GM19035 (cell line): ENCODE results near the gene SLC7A5.
"Not testable (repeated sequence)": the region's sequence is repeated elsewhere in the genome, so short reads cannot be mapped to it uniquely, and the experiment has no call there.

ENCODE experiments used
- ATAC-seq: cut with Tn5 transposase; IDR thresholded peaks from one replicate; pipeline ENCODE4 v1.9.1; 2021; ENCODE audit not compliant: unreplicated experiment

Gene SLC7A5

DNA sequence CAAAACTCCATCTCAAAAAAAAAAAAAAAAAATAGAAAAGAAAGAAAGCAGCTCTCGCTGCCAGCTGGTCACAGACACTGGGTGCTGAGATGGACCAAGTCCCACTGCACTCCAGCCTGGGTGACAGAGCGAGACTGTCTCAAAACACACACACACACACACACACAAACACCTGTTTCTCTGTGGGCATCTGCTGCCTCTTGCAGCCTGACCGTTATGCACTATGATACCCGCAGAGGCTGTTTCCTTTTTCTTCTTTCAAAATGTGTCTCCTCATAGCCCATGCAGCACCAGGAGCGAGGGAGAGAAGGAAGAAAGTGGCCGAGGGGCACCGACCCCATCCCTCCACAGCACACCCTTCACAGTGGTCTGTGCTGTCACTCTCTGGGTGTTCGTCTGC is 66.6 kb downstream of the SLC7A5 start:
- no peak for ATAC-seq

DNA sequence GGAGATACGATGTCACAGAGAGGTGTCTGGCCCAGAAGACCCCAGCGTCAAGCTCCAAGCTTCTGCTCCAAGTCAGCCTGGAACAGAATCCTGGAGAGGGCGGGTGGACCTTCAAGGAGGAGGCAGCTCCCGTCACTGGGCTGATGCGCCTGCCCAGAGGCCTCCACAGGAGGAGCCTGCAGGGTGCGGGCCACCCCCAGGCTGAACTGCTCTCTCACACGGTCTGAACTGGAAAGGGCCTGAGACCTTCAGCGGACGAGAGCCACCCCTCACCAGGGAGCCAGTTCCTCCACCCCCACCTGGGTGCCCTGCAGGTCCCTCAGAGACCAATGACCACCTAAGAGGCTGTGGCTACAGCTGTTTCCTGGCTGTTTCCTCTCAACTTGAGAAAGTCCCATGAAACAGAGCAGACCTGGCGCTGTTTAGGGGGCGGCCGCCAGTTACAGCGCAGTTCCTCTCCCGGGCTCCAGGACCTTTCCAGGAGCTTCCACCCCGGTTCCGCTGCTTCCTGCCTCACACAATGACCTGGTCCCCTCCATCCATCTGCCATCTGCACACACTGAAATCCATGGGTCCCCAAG is 67.5 kb downstream of the SLC7A5 start:
- ATAC-seq, result no peak

DNA sequence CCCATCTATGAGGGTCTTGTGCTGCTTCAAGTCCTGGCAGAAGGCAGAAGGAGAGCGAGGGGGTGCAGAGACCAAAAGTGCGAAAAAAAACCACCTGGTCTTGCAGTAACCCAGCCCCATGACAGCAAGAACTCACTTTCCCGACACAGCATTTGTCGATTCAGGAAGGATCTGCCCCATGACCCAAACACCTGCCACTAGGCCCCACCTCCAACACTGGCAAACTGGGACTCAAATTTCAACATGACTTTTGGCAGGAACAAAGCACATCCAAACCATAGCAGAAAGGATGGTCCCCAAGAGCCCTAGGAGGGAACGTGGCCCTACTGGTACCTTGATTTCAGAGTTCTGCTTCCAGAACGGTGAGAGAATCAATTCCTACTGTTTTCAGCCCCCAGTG is 68.8 kb downstream of the SLC7A5 start:
- ATAC-seq, result no peak

DNA sequence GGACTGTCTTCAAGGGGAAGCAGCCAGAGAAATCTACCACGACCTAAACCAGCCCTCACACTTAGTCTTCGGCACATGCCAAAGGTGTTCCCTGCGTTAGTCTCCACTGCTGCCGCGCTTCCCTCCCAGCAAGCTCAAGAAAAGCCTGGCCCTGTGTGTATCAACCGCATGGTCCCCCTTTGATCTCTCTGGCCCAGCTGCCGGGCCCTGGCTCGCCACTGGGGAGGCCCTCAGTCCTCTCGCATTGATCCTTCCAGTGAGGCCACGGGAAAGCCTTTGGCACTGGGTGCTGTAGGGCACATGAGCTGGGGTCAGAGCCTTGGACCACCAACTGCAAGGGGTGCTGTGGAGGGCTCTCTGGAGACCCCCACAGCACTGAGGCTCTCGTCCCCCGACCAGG is 74.0 kb downstream of the SLC7A5 start:
- ATAC-seq, result no peak

DNA sequence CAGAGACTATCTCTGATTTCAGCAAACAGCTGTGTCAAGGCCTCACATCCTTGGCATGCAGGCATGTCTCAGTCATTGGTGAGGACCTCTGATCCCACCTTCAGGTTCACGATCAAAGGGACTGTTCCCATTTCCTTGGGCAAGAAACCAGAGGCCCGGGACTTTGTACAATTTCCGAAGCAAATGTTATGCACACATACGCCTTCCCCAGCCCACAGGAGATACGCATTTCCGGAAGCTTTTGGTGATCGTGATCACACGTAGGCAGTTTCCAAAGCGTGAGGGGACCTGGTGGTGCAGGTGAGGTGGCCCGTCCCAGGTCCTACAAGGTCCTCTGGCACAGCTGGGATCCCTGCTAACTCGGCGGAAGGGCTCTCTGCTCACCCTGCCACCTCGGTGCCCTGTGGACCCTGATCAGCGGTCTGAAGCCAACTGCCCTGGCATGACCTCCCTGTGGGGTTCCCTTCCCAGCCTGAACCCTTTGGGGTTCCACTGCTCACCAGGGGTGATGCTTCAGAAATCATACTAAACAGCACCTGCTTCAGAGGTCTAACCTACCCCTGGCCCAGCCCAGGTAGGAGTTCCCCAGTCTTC is 74.7 kb downstream of the SLC7A5 start:
- no peak for ATAC-seq

DNA sequence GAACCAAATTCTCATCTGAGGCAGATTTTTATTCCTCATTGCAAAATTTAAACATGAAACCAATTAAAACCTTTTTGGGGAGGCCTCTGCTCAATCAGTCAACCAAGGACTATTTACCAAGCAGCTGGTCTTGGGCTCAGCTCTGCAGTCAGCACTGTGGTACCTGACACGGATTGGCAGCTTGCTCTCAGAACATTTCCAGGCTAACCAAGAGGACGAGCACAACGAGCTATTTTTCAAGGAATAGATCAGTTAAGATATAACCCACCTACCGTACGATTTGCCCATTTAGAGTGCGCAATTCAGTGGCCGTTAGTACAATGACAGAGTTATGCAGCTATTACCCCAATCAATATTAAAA is 77.1 kb downstream of the SLC7A5 start:
- no peak for ATAC-seq

DNA sequence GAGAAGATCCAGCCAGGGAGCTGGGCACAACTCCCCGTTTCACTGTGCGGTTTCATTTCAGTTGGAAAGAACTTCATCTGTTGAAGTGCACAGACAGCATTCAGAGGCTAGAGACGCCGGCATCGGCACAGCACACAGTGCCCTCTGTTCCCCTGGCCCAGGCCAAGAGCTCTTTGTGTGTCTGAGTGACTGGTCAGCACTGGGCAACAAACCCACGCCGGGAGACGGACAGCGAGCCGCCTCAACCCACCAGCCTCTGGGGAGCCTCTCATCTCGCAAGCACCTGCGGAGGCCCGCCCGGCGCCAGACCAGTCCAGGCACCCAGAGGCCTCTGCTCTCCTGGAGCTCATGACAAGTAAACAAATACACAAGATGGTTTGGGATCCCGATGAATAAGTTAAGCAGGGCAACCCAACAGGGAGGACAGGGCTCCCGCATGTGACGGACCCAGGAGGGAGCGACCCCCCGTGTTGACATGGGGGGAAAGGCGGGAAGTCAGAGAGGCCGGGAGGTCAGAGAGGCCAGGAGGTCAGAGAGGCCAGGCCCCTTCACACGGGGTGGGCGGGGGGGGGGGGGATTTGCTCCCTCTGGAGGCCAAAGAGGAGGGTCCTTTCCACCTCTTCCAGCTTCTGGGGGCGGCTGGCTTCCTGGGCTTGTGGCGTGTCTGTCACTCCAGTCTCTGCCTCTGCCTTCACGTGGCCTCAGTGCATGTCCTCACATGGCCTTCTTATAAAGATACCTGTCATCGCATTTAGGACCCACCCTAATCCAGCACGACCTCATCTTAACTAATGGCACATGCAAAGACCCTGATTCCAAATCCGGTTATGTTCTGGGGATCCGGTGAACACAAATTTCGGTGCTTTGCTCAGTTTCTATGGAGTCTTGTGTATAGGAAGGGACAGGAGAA is 77.8 kb downstream of the SLC7A5 start:
- no peak for ATAC-seq

DNA sequence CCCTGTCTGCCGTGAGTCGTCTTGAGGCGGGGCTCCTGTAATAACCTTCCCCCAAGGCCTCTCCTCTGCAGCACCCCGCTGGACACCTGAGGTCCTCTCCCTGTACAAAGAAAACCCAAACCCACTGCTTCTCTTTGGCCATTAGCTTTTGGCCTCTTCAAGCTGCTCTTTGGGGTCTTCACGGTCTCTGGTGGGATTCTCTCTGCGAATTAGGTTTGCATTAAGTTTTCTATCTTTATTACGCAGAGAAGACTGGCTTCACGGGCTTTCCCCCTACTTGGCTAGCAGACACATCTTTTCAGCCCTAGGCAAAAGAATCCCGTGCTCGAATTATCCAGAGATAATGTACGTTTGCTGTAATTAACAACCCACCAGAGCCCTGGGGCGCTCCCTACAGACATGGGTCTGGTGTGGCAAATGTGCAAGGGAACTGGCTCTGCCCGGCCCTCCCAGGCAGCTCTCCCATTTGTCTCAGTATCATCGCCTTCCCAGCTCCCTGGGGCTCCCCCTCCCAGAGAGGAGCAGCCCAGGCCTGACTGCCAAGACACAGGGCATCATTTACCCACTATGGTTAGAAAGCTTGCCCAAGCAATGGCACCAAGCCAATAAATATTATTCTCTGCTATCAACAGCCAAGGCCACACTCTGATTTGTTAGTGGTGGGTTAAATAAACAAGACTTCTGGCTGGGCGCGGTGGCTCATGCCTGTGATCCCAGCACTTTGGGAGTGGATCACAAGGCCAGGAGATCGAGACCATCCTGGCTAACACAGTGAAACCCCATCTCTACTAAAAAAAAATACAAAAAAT is 78.8 kb downstream of the SLC7A5 start:
- no peak for ATAC-seq

DNA sequence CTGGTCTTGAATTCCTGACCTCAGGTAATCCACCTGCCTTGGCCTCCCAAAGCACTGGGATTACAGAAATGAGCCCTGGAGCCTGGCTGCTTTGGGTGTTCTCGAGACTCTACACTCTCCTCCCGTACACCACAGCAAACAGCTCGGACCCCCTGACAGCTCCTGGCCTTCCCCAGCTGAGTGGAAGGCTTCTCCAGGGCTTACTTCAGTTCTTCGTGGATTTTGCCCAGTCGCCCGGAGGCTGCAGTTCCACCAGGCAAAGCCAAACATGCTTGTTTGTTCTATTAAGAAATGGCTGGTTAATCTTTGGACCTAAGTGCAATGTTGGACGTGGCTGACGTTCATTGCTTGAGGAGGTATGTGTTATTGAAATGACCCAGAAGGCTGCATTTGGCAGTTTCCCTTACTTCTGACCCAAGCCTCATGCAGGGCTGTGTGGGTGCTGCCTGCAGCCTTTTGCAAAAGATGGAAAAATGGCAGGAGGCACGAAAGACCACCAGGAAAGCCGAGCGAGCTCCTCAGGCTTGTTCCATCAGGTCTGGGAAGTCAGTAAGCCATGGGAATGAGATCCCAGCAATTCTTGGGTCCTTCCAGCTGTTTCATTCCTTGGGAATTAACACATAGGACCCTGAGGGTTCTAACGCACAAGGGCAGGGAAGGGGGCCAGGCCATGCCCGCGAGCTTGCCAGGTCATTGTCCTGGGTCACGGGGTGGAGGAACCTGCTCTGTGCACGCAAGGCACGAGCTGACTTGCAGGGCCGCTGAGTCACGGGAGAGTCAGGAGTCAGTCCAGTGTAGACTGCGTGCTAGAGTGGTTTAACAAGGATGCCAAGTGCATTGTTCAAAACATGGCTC is 79.6 kb downstream of the SLC7A5 start:
- no peak for ATAC-seq

DNA sequence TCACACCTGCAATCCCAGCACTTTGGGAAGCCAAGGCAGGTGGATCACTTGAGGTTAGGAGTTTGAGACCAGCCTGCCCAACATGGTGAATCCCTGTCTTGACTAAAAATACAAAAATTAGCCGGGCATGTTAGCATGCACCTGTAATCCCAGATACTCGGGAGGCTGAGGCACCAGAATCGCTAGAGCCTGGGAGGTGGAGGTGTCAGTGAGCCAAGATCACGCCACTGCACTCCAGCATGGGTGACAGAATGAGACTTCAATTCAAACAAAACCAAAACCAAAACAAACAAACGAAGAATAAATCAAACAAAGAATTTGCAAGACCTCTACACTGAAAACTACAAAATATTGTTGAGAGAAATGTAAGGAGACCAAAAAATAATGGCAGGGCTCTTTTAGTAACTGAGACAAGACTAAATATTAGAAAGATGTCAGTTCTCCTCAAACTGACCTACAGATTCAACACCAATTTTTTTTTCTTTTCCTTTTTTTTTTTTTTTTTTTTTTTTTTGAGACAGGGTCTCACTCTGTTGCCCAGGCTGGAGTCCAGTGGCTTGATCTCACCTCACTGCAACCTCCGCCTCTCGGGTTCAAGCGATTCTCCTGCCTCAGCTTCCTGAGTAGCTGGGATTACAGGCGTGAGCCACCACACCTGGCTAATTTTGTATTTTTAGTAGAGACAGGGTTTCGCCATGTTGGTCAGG is 80.4 kb downstream of the SLC7A5 start:
- not testable (repeated sequence) for ATAC-seq

DNA sequence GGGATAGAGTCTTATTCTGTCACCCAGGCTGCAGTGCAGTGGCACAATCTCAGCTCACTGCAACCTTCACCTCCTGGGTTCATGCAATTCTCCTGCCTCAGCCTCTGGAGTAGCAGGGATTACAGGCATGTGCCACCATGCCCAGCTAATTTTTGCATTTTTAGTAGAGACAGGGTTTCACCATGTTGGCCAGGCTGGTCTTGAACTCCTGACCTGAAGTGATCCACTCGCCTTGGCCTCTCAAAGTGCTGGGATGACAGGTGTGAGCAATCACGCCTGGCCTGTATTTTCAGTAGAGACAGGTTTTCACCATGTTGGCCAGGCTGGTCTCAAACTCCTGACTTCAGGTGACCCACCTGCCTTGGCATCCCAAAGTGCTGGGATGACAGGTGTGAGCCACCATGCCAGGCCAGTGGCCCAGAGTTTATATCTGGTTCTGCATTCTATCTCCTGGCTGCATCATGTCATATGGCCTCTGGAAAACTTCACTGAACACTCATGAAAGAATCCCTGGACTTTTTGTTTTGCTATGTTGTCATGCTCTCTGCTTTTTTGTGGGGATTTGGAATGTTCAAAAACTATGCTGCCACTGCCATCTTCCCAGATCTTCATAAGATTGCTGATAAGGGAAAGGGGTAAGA is 81.7 kb downstream of the SLC7A5 start:
- ATAC-seq, result not testable (repeated sequence)

DNA sequence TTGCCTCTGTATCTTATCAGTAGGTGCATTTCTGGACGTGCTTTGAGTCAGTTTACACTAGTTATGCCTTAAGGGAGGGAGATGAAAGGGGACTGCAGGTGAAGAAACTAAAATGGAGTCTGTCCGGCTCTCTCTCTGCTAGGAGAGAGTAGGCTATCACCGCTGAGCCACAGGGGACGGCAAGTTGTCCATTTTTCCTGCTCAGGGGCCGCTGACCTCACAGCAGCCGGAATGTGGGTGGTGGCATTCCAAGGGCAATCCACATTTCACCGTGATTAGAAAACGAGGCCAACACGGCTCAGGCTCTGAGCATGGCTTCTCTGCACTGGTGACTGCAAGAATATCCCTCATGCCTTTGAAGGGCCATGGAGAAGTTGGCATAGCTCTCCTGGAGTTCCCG is 84.5 kb downstream of the SLC7A5 start:
- no peak for ATAC-seq

DNA sequence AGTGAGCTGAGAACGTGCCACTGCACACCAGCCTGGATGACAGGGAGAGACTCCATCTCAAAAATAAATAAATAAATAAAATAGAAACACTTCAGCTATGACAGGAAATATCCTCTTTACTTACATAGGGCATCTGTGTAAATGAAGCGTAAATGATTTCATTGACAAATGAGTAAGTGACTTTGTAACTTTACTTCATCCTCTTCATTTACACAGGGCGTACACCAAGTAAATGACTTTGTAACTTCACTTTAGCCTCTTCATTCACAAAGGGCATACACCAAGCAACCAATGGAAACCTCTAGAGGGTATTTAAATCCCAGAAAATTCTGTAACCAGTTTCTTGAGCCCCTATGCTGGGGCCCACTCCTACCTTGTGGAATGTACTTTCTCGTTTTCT is 87.3 kb downstream of the SLC7A5 start:
- no peak for ATAC-seq

DNA sequence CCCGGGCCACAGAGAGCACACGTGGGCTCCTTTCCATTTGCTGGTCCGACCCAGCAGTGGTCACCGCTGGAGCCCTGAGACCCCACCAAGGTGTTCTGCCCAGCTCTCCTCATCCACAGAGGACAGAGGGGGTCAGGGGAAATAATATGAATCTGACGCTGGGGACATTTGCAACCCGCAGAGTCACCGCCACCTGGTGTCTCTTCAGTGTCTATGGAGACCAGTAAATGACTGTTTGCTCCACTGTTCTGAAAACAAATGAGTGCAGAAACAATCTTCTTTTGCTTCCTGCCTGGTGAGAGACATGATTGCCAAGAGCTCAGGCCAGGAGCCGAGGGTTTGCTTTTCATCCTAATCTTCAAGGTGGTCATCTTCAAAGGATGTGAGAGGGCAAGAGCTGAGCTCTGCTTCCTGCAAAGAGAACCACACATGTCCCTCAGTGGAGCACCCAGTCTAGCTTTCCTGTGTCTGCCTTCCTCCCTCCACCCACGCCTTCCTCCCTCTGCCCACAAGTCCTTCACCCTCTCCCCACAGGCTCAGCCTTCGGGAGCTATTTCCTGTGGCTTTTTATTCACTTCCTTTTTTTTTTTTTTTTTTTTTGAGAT is 88.8 kb downstream of the SLC7A5 start:
- ATAC-seq, result no peak
